Measurements from ENCODE around the gene ZNF583. TPM values are rescaled to one million over a fixed set of nuclear protein-coding genes. Genes with fewer than 3 reads are reported as not detected.

Gene ZNF583
- total RNA-seq, 1 experiment from 2014 or later, result not detected

GRCh38 chr19:56367829-56368711 lies 36.1 kb upstream of the ZNF583 start:
- Histone ChIP-seq H3K4me2 (ENCODE audit: low read length) (no peak overlapping the region), H4K20me1 (ENCODE audit: insufficient read depth) (no peaks in the 10 kb centered on the region), H3K36me3 (ENCODE audit: control insufficient read depth in 1 of 2, insufficient read depth in 2 of 2, low read length in 2 of 2) (no peaks in the 10 kb centered on the region), H3K9me2 (ENCODE audit: insufficient read depth) (no peaks in the 10 kb centered on the region), H3K9me3 (ENCODE audit: control insufficient read depth in 1 of 2, insufficient read depth in 1 of 2, low read depth in 1 of 2, low read length in 2 of 2) (peaks cover 0 to 6% of the 10 kb centered on the region in 2 experiments; a peak in 2 of 4 replicates), H2AFZ (ENCODE audit: low read depth, low read length, poor library complexity, severe bottlenecking) (no peak overlapping the region), H3K4me1 (ENCODE audit: control insufficient read depth in 1 of 2, insufficient read depth in 2 of 2, low read length in 2 of 2) (no peaks in the 10 kb centered on the region), H3K27me3 (ENCODE audit: insufficient read depth, low read length) (no peaks in the 10 kb centered on the region), H3K9ac (ENCODE audit: low read length) (no peak overlapping the region), H3K27ac (ENCODE audit: low read depth, low read length) (no peak overlapping the region), H3K79me2 (ENCODE audit: insufficient read depth, low read length) (no peaks in the 10 kb centered on the region), H3K4me3 (replicated peaks in 1 of 2; ENCODE audit: low read depth in 1 of 2, low read length in 2 of 2) (no peak overlapping the region)
- ATAC-seq (no peak), DNase-seq (ENCODE audit: low read depth, low spot score) (no peak)
- no TSS peak for BruUV-seq (replicated peaks)
- intact Hi-C loops (cut with micrococcal nuclease), result no loop called here
- ChIA-PET RAD21 (ENCODE audit: low non-redundant PET in 1 of 2, low total read pairs in 2 of 2, uncharacterized antibody in 2 of 2, unreplicated experiment in 2 of 2) (no interaction called here), POLR2A (no interaction called here), CTCF (no interaction called here)
- TF ChIP-seq SIN3A (IDR thresholded peaks at IDR 0.05; ENCODE audit: low read depth) (no peak), TCF7L2 (IDR thresholded peaks at IDR 0.05; ENCODE audit: borderline replicate concordance, extremely low read depth, insufficient read depth, insufficient read length) (no peak), JUND (IDR thresholded peaks at IDR 0.05) (no peak)

- ChIA-PET CTCF (no interaction called here), RAD21 (ENCODE audit: low non-redundant PET in 1 of 2, low total read pairs in 2 of 2, uncharacterized antibody in 2 of 2, unreplicated experiment in 2 of 2) (no interaction called here)
- BruUV-seq (replicated peaks), result no TSS peak
Measured at GRCh38 chr19:56369886-56370676, 34.1 kb upstream of the ZNF583 start.

More at GRCh38 chr19:56369886-56370676, 34.1 kb upstream of the ZNF583 start:
- Histone ChIP-seq H3K9me3 (ENCODE audit: control insufficient read depth in 1 of 2, insufficient read depth in 1 of 2, low read depth in 1 of 2, low read length in 2 of 2) (peaks cover 5 to 11% of the 10 kb centered on the region in 2 experiments; a peak in 2 of 4 replicates), H3K4me2 (ENCODE audit: low read length) (no peak overlapping the region), H3K4me1 (ENCODE audit: control insufficient read depth in 1 of 2, insufficient read depth in 2 of 2, low read length in 2 of 2) (no peaks in the 10 kb centered on the region), H3K9me2 (ENCODE audit: insufficient read depth) (no peaks in the 10 kb centered on the region), H2AFZ (ENCODE audit: low read depth, low read length, poor library complexity, severe bottlenecking) (no peak overlapping the region), H3K79me2 (ENCODE audit: insufficient read depth, low read length) (no peaks in the 10 kb centered on the region), H4K20me1 (ENCODE audit: insufficient read depth) (no peaks in the 10 kb centered on the region), H3K9ac (ENCODE audit: low read length) (no peak overlapping the region), H3K27me3 (ENCODE audit: insufficient read depth, low read length) (no peaks in the 10 kb centered on the region), H3K27ac (ENCODE audit: low read depth, low read length) (no peak overlapping the region), H3K36me3 (ENCODE audit: control insufficient read depth in 1 of 2, insufficient read depth in 2 of 2, low read length in 2 of 2) (no peaks in the 10 kb centered on the region), H3K4me3 (replicated peaks in 1 of 2; ENCODE audit: low read depth in 1 of 2, low read length in 2 of 2) (no peak overlapping the region)
- DNase-seq (ENCODE audit: low read depth, low spot score) (no peak), ATAC-seq (no peak)
- intact Hi-C loops (cut with micrococcal nuclease), result no loop called here
- TF ChIP-seq ZBTB33 (IDR thresholded peaks at IDR 0.05; ENCODE audit: extremely low read depth, insufficient replicate concordance, low read length) (no peak), ZFX (IDR thresholded peaks at IDR 0.05) (no peak), REST (IDR thresholded peaks at IDR 0.05; ENCODE audit: low read depth) (no peak), CBX3 (IDR thresholded peaks at IDR 0.05; ENCODE audit: low read depth) (no peak)
- POLR2A ChIA-PET, result no interaction called here

All from HCT116 (cell line).